ENCODE measurements around the gene PDE4D.

GRCh38 chr5:59587489-59588337, 305.8 kb downstream of the PDE4D start:
- TF ChIP-seq MAX (IDR thresholded peaks at IDR 0.05; ENCODE audit: insufficient read depth, insufficient read length): no peak
- TF ChIP-seq JUN (IDR thresholded peaks at IDR 0.05; ENCODE audit: borderline replicate concordance, insufficient read depth, insufficient read length, low read depth): no peak
- TF ChIP-seq CTCF (IDR thresholded peaks at IDR 0.05; ENCODE audit: extremely low read depth in 1 of 2, insufficient read depth in 1 of 2, low read depth in 1 of 2, low read length in 2 of 2): peak in 1 of 2 donors; percentile 29
- no peak for TF ChIP-seq POLR2AphosphoS5 (IDR thresholded peaks at IDR 0.05; ENCODE audit: insufficient read depth, low read depth, low read length)

All from endothelial cell of umbilical vein (primary cell).